Stimulated activated CD8-positive, alpha-beta memory T cell treated with anti-CD3 and anti-CD28 coated beads, Interleukin-7, amount 100 ng/mL, for 1 hour (primary cell): ENCODE results near the gene DOCK3.
"Not testable (repeated sequence)": the region's sequence is repeated elsewhere in the genome, so short reads cannot be mapped to it uniquely, and the experiment has no call there.

Experiments used
- DNase-seq, 2 donors: peaks; one replicate each; pipeline ENCODE4 v3.0.0-alpha.2; 2020; ENCODE audit warnings: low read depth in 2 of 2

DOCK3 gene

DNA sequence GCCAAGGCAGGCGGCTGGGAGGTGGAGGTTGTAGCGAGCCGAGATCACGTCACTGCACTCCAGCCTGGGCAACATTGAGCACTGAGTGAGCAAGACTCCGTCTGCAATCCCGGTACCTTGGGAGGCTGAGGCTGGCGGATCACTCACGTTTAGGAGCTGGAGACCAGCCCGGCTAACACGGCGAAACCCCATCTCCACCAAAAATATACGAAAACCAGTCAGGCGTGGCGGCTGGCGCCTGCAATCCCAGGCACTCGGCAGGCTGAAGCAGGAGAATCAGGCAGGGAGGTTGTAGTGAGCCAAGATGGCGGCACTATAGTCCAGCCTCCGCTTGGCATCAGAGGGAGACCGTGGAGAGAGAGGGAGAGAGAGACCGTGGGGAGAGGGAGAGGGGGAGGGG, 129.6 kb downstream of the DOCK3 start:
- DNase-seq: not testable (repeated sequence)

DNA sequence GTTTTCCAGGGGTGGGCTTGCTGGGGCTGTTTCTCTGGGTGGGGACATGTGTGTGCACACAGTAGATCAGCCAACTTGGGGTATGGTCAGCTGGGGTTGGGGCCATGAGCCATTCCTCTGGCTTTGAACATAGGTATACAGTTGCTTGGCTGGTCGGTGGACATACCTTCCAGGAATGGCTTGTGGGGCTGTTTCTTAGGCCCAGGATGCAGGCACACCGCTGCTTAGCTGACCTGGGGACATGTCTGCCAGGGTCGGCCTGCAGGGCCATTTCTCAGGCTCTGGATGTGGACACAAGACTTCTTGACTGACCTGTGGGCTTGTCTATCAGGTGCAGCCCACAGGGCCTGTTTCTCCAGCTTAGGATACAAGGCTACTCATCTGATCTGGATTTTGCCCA, 130.6 kb downstream of the DOCK3 start:
- no peak for DNase-seq

GRCh38 chr3:50806031-50806430, 131.3 kb downstream of the DOCK3 start:
- DNase-seq: no peak

GRCh38 chr3:50806806-50807205, 132.1 kb downstream of the DOCK3 start:
- no peak for DNase-seq

DNA sequence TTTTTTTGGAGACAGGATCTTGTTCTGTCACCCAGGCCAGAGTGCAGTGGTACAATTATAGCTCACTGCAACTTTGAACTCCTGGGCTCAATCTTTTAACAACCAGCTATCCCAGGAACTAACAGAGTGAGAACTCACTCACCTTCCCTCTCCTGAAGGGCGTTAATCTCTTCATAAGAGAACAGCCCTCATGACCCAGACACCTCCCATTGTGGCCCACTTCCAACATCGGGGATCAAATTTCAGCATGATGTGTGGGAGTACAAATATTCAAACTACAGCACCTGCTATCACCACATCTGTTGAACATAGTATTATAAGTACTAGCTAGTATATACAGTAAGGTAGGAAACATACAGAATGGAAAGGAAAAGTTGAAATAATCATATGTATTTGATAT, 132.5 kb downstream of the DOCK3 start:
- DNase-seq: no peak

DNA sequence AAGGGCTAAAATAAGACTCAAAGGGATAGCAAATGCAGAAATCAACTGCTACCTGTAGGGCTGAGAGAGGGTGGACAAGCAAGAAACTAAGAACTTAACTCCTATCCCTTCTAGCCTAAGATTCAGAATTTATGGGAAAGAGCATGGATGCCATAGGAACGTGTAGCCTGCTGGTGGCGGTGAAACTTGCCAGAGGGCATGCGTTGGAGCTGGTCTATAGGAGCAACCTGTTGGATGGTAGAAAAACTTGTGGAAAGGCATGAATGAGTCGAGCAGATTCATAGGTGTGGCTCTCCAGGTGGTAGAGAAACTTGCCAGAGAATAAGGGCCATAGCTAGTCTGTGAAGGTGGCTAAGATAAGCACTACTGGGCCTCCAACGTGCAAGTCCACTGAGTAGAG, 137.2 kb downstream of the DOCK3 start:
- DNase-seq: no peak

DNA sequence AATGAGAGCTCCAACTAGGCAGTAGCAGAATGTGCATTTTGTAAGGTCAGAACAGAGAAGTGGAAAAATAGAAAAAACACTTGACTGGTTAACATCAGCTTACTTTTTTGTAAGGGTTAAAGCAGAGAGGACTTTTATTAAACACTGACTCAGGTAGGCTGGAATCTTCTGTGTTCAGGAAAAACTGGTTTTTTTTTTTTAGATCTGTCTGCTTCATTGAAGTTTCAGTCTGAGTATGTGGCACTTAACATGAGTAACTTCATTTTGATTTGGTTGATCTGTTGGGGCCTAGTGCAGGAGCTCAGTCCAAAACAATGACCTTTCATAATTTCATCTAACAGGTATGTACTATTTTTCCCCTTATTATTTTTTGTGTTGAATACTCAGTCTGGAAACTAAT, 141.1 kb downstream of the DOCK3 start:
- no peak for DNase-seq

GRCh38 chr3:50816894-50817293, 142.2 kb downstream of the DOCK3 start:
- no peak for DNase-seq

DNA sequence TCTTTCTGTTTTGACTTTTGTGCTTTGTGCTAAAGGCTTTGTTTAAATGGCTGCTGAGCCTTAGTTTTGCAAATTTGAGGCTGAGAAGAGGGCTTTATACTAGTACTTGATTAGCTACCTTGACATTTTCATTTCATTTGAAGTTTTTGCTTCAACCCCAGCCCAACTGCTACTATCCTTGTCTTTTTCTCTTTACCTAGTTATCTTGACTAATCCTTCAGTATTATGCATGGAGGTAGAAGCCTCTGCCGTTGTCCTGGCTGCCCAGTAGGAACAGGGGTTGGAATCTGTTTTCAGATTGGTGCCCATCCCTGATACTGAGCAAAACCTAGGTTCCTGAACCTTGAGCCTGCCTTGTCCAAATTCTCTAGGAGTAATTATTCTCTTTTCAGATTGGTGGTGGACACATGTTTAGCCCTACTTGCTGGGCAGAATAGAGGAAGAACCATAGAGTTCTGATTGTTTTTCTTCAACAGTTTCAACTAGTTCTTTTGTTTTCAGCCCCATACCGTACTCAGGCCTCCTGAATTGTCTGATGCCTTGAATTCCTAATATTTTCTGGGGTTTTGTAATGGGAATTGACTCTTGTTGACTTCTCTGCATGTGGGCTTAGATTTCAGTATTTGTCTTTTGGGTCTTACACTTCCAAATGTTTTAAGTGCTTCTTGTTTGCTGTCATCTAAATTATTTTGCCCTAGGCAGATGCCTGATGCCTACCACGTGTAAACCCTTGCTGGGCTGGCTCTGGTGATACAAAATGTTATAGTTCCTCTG, 143.2 kb downstream of the DOCK3 start:
- no peak for DNase-seq

DNA sequence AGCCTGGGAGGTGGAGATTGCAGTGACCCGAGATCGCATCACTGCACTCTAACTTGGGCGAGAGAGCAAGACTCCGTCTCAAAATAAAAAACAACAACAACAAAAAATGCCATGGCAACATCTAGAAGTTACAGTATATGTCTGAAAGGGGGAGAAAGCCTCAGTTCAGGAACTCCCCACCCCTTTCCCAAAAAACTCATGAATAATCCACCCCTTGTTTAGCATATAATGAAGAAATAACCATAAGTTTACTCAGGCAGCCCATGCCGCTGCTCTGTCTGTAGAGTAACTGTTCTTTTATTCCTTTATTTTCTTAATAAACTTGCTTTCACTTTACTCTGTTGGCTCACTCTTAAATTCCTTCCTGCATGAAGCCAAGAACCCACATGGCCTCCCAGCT, 145.2 kb downstream of the DOCK3 start:
- no peak for DNase-seq

DNA sequence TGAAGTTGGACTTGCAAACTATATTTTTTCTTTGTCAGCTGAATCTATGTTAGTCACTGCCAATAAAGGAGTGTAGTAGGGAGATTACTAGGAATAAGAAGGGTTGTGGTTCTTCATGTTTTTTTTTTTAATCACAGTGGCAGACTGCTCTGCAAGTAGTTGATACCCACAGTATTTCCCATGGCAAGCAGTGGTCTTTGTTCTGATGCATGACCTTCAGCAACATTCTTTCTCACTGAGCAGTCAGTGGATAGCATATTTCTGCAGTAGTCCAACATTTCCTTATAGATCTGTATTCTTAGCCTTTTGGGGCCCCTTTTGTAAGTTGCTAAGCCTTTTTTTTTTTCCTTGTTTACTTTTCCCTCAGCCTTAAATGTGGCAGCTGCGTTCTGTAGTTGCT, 151.1 kb downstream of the DOCK3 start:
- no peak for DNase-seq

- DNase-seq: no peak
Observed at GRCh38 chr3:50830451-50830850, 155.7 kb downstream of the DOCK3 start.

GRCh38 chr3:50831009-50831408, 156.3 kb downstream of the DOCK3 start:
- DNase-seq: not testable (repeated sequence)

- no peak for DNase-seq
Observed at GRCh38 chr3:50840983-50841489, 166.3 kb downstream of the DOCK3 start.

GRCh38 chr3:50848308-50848707, 173.6 kb downstream of the DOCK3 start:
- DNase-seq: no peak

DNA sequence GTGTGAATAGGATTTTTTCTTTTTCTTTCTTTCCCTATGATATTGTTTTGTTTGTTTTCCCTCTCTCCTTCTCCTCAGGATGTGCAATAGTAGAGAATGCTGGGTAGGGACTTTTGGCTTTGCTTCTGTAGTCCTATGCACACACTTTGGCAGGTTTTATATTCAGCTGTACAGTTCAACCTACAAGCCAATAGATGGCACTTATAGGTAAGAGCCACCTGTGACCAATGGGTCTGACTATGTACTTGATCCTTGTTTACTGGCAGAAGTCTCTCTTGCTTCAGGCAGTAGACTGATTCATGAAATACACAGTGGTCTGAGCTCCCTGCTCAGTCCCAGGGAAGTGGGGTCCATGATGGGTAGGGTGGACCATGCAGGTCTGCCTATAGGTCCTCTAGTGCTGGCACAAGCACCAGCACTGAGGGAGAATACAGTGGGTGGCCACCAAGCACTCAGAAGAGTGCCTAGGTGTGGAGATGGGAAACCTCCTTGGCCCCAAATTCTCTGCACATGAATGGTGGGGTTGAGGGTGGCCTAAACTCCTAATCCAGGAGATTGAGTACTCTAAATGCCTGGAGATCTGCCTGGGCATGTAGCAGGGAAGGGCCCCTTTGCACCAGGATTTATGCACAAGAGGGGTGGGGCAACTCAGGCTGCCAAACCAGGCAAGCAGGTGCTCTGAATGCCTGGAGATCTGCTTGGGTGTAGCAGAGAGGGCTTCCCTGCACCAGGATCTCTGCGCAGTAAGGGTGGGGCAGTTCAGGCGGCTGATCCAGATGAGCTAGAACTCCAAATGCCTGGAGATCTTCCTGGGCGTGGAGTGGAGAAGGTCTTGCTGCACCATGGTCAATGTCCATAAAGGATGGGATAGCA, 176.1 kb downstream of the DOCK3 start:
- no peak for DNase-seq

DNA sequence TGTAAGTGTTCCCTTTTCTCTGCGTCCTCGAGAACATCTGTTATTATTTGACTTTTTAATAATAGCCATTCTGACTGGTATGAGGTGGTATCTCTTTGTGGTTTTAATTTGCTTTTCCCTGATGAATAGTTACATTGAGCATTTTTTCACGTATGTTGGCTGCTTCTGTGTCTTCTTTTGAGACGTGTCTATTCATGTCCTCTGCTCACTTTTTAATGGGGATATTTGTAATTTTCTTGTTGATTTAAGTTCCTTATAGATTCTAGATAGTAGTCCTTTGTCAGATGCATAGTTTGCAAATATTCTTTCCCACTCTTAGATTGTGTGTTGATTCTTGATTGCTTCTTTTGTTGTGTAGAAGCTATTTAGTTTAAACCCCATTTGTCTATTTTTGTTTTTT, 179.2 kb downstream of the DOCK3 start:
- no peak for DNase-seq

GRCh38 chr3:50862221-50862620, 187.5 kb downstream of the DOCK3 start:
- no peak for DNase-seq

- no peak for DNase-seq
Observed at GRCh38 chr3:50873376-50874157, 198.8 kb downstream of the DOCK3 start.

DNA sequence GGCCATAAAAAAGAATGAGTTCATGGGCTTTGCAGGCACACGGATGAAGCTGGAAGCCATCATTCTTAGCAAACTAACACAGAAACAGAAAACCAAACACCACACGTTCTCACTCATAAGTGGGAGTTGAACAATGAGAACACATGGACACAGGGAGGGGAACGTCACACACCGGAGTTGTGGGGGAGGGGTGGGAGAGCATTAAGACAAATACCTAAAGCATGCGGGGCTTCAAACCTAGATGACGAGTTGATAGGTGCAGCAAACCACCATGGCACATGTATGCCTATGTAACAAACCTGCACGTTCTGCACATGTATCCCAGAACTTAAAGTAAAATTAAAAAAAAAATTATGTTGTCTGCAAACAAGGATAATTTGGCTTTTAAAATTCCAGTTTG, 200.1 kb downstream of the DOCK3 start:
- not testable (repeated sequence) for DNase-seq

DNA sequence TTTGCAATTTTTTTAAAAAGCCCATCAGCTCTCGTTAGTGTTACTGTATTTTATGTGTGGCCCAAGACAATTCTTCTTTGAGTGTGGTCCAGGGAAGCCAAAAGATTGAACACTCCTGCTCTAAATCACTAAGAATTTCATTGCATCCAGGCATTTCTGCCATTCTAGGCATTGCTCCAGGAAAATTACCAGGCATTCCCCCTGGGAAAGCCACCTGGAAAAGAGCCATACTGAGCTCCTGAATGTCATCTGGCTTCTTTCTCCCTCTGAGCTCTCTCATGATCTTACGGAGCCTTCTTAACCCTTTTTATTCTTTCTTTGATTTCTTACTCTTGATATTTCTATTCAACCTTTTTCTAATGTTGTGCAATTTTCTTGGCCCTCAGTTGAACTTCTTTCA, 202.2 kb downstream of the DOCK3 start:
- DNase-seq: no peak

DNA sequence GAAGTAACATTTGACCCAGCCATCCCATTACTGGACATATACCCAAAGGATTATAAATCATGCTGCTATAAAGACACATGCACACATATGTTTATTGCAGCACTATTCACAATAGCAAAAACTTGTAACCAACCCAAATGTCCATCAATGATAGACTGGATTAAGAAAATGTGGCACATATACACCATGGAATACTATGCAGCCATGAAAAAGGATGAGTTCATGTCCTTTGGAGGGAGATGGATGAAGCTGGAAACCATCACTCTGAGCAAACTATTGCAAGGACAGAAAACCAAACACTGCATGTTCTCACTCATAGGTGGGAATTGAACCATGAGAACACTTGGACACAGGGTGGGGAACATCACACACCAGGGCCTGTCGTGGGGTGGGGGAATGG, 208.0 kb downstream of the DOCK3 start:
- DNase-seq: not testable (repeated sequence)
